ENCODE measurements around the gene GSK3B.

The GSK3B gene

GRCh38 chr3:119835556-119835955 is 258.7 kb downstream of the GSK3B start:
- no peak for ATAC-seq (ENCODE audit: insufficient read depth, low read depth)
- Histone ChIP-seq H3K27me3 (ENCODE audit: insufficient read depth, low read length, poor library complexity) (no peaks in the 10 kb centered on the region), H3K9ac (ENCODE audit: low read depth, low read length) (no peak overlapping the region), H3K4me3 (ENCODE audit: low read depth in 1 of 2, low read length in 2 of 2) (no peak overlapping the region), H3K4me2 (ENCODE audit: insufficient read depth, low read length) (no peak overlapping the region), H3K4me1 (ENCODE audit: insufficient read depth, low read length) (no peaks in the 10 kb centered on the region), H3K9me3 (ENCODE audit: insufficient read depth, low read length, severe bottlenecking) (no peaks in the 10 kb centered on the region), H3K79me2 (ENCODE audit: insufficient read depth, low read length) (no peaks in the 10 kb centered on the region), H3K27ac (ENCODE audit: low read length) (no peak overlapping the region), H3K36me3 (ENCODE audit: insufficient read depth, low read length) (peaks cover 40% of the 10 kb centered on the region; the same call in 1 of the 2 replicates), H4K20me1 (ENCODE audit: insufficient read depth, low read length) (peaks cover 7% of the 10 kb centered on the region; the same call in 1 of the 2 replicates), H2AFZ (ENCODE audit: low read depth, low read length) (no peak overlapping the region)
- DNase-seq, result no peak
- TF ChIP-seq EZH2 (IDR thresholded peaks at IDR 0.05; ENCODE audit: borderline replicate concordance, low read depth, low read length, severe bottlenecking), result no peak
- TF ChIP-seq CTCF (IDR thresholded peaks at IDR 0.05; ENCODE audit: borderline replicate concordance, extremely low read depth, low read length, poor library complexity, severe bottlenecking), result no peak

- Histone ChIP-seq H3K4me1 (ENCODE audit: insufficient read depth, low read length) (no peaks in the 10 kb centered on the region), H2AFZ (ENCODE audit: low read depth, low read length) (no peak overlapping the region), H3K79me2 (ENCODE audit: insufficient read depth, low read length) (no peaks in the 10 kb centered on the region), H4K20me1 (ENCODE audit: insufficient read depth, low read length) (peaks cover 7% of the 10 kb centered on the region; the same call in 1 of the 2 replicates), H3K27ac (ENCODE audit: low read length) (no peak overlapping the region), H3K4me3 (ENCODE audit: low read depth in 1 of 2, low read length in 2 of 2) (no peak overlapping the region), H3K4me2 (ENCODE audit: insufficient read depth, low read length) (no peak overlapping the region), H3K9ac (ENCODE audit: low read depth, low read length) (no peak overlapping the region), H3K27me3 (ENCODE audit: insufficient read depth, low read length, poor library complexity) (no peaks in the 10 kb centered on the region), H3K9me3 (ENCODE audit: insufficient read depth, low read length, severe bottlenecking) (no peaks in the 10 kb centered on the region), H3K36me3 (ENCODE audit: insufficient read depth, low read length) (peaks cover 36% of the 10 kb centered on the region; the same call in 1 of the 2 replicates)
- no peak for TF ChIP-seq EZH2 (IDR thresholded peaks at IDR 0.05; ENCODE audit: borderline replicate concordance, low read depth, low read length, severe bottlenecking)
- DNase-seq (no peak), ATAC-seq (ENCODE audit: insufficient read depth, low read depth) (no peak)
Observed at GRCh38 chr3:119834754-119835370, 259.4 kb downstream of the GSK3B start.

GRCh38 chr3:119831941-119832371 is 262.3 kb downstream of the GSK3B start:
- peaks cover 4% of the 10 kb centered on the region; the same call in 1 of the 2 replicates for H3K79me2 ChIP-seq (ENCODE audit: insufficient read depth, low read length)
- no peaks in the 10 kb centered on the region for H3K4me1 ChIP-seq (ENCODE audit: insufficient read depth, low read length)

More at GRCh38 chr3:119831941-119832371, 262.3 kb downstream of the GSK3B start:
- TF ChIP-seq CTCF (IDR thresholded peaks at IDR 0.05; ENCODE audit: borderline replicate concordance, extremely low read depth, low read length, poor library complexity, severe bottlenecking) (no peak), EZH2 (IDR thresholded peaks at IDR 0.05; ENCODE audit: borderline replicate concordance, low read depth, low read length, severe bottlenecking) (no peak)
- peaks cover 28% of the 10 kb centered on the region; the same call in 1 of the 2 replicates for H3K36me3 ChIP-seq (ENCODE audit: insufficient read depth, low read length)
- DNase-seq (no peak), ATAC-seq (ENCODE audit: insufficient read depth, low read depth) (peak; percentile 74)
- H3K4me3 ChIP-seq (ENCODE audit: low read depth in 1 of 2, low read length in 2 of 2), result no peak overlapping the region
- H4K20me1 ChIP-seq (ENCODE audit: insufficient read depth, low read length), result peaks cover 21% of the 10 kb centered on the region; the same call in 1 of the 2 replicates
- no peaks in the 10 kb centered on the region for H3K27me3 ChIP-seq (ENCODE audit: insufficient read depth, low read length, poor library complexity)
- H3K4me2 ChIP-seq (ENCODE audit: insufficient read depth, low read length), result no peak overlapping the region
- H3K27ac ChIP-seq (ENCODE audit: low read length), result no peak overlapping the region
- H3K9me3 ChIP-seq (ENCODE audit: insufficient read depth, low read length, severe bottlenecking), result no peaks in the 10 kb centered on the region
- no peak overlapping the region for H2AFZ ChIP-seq (ENCODE audit: low read depth, low read length)
- no peak overlapping the region for H3K9ac ChIP-seq (ENCODE audit: low read depth, low read length)

All from DND-41 (cell line).